Measurements from ENCODE around the gene NOL3. TPM values are rescaled to one million over a fixed set of nuclear protein-coding genes. Genes with fewer than 3 reads are reported as not detected.

NOL3 gene
- total RNA-seq, 1 donor from 2014 or later = 8.4 TPM

DNA sequence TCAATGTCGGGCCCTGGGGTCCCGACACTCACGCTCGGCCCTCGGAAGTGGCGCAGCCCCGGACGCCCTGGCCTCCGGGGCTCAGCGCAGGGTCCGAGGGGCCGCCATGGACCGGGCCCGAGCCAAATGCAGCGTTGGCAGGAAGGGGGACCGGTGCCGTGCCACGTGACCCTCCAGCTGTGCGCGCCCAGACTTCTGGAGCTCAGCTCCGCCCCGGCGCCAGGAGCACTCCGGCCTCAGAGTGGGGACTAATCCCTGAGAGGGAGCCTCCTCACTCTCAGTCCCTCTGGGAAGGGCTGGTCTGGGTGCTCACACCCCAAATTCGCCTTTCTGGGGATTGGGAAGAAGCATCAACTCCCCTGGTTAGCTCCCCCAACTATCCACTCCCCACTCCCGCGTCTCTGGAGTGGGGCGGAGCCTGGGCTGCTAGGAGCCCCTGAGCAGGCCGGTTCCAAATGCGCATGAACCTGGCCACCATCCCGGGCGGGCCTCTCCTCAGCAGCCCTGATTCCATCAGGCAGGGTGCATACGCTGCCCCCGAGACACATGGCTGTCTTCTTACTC lies 19.4 kb upstream of the NOL3 start, which contains the start of gene B3GNT9:
TSS of gene B3GNT9 (minus strand) at position 166 of the 564 bp plus-strand sequence. CDS start 513 bp downstream, outside the sequence.
- H3K9me3 Mint-ChIP-seq = no peaks in the 10 kb centered on the region
- peak within 1 kb of the TSS; percentile 85 for H3K4me3 Mint-ChIP-seq
- H3K27me3 Mint-ChIP-seq = peaks cover 48% of the 10 kb centered on the region
- TF ChIP-seq, protein P1, sequence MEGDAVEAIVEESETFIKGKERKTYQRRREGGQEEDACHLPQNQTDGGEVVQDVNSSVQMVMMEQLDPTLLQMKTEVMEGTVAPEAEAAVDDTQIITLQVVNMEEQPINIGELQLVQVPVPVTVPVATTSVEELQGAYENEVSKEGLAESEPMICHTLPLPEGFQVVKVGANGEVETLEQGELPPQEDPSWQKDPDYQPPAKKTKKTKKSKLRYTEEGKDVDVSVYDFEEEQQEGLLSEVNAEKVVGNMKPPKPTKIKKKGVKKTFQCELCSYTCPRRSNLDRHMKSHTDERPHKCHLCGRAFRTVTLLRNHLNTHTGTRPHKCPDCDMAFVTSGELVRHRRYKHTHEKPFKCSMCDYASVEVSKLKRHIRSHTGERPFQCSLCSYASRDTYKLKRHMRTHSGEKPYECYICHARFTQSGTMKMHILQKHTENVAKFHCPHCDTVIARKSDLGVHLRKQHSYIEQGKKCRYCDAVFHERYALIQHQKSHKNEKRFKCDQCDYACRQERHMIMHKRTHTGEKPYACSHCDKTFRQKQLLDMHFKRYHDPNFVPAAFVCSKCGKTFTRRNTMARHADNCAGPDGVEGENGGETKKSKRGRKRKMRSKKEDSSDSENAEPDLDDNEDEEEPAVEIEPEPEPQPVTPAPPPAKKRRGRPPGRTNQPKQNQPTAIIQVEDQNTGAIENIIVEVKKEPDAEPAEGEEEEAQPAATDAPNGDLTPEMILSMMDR (conservative IDR thresholded peaks at IDR 0.05) = no peak
- H3K36me3 Mint-ChIP-seq = peaks cover 10% of the 10 kb centered on the region
- H3K27ac Mint-ChIP-seq = peak within 1 kb of the TSS; percentile 51
- no peak for DNase-seq (ENCODE audit: extremely low spot score, unreplicated experiment)
- H3K4me1 Mint-ChIP-seq (ENCODE audit: unreplicated experiment) = no peaks in the 10 kb centered on the region

DNA sequence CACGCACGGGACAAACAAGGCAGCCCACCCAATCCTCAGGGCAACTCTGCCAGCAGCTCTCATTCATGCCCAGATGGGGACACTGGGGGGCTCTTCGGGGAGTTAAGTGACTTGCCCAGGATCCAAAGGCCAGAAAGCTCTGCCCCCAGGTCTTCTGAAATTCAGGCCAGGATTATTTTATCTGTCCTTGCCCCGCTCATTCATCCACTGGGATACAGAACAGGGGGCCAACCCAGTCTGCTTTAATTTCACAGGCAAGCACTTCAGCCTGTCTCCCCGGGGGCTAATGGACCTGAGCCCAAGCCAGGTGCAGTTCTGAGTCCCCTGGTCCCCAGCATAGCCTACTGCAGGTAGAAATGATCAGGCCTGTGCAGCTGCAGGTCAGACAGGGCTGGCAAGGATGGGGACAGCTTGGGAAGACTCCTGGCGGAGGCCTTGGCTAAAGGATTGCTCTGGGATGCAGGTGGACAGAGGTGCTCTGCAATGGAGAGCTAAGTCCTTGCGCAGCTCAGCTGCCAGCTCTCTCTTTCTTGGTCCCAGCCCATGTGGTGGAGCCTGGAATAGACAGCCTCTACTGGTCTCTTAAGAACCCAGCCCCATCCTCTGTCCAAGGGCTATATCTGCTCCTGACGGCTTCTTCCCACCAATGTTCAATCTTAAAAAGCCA lies 18.8 kb upstream of the NOL3 start:
- H3K27me3 Mint-ChIP-seq = peaks cover 55% of the 10 kb centered on the region

DNA sequence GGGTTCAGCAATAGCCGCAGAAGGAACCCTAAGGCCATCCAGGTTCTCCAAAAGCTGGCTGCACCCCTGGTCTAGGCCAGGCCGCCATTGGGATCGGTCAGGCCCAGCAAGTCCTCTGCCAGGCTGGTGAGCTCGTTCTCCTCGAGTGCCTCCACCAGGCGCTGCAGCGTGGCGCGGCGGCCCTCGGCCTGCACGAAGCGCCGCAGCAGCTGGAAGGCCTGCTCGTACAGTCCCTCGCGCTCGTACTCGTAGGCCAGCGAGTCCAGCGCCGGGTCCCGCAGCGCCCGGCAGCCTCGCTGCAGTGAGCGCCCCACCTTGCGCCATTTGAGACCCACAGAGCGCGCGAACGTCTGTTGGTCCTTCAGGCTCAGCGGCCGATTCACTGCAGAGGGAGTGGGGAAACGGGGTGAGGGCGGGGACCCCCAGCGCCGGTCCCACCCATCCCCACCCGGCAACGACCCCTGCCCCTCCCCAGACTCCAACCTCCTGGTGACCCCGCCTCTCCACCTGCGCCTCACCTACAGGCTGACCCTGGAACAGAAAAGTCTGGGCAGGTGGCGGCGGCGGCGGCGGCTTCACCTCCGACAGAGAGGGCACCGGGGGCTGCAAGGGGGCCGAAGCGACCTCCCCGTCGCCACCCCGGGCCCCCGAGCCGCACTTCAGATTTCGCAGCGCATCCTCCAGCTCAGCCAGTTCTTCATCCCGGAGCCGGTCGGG lies 15.6 kb upstream of the NOL3 start:
- TF ChIP-seq, protein P1 (conservative IDR thresholded peaks at IDR 0.05) = no peak
- no peak for DNase-seq (ENCODE audit: extremely low spot score, unreplicated experiment)
- Mint-ChIP-seq H3K36me3 (no peaks in the 10 kb centered on the region), H3K27ac (no peak overlapping the region), H3K9me3 (no peaks in the 10 kb centered on the region), H3K27me3 (peaks cover 78% of the 10 kb centered on the region), H3K4me3 (peak overlapping the region; percentile 79), H3K4me1 (ENCODE audit: unreplicated experiment) (no peaks in the 10 kb centered on the region)

More for the DNA sequence above, 18.8 kb upstream of the NOL3 start:
- no peak for DNase-seq (ENCODE audit: extremely low spot score, unreplicated experiment)
- TF ChIP-seq, protein P1 (conservative IDR thresholded peaks at IDR 0.05) = no peak
- Mint-ChIP-seq H3K36me3 (peaks cover 5% of the 10 kb centered on the region), H3K4me3 (peak overlapping the region; percentile 85), H3K27ac (peak overlapping the region; percentile 51), H3K9me3 (no peaks in the 10 kb centered on the region), H3K4me1 (ENCODE audit: unreplicated experiment) (no peaks in the 10 kb centered on the region)

DNA sequence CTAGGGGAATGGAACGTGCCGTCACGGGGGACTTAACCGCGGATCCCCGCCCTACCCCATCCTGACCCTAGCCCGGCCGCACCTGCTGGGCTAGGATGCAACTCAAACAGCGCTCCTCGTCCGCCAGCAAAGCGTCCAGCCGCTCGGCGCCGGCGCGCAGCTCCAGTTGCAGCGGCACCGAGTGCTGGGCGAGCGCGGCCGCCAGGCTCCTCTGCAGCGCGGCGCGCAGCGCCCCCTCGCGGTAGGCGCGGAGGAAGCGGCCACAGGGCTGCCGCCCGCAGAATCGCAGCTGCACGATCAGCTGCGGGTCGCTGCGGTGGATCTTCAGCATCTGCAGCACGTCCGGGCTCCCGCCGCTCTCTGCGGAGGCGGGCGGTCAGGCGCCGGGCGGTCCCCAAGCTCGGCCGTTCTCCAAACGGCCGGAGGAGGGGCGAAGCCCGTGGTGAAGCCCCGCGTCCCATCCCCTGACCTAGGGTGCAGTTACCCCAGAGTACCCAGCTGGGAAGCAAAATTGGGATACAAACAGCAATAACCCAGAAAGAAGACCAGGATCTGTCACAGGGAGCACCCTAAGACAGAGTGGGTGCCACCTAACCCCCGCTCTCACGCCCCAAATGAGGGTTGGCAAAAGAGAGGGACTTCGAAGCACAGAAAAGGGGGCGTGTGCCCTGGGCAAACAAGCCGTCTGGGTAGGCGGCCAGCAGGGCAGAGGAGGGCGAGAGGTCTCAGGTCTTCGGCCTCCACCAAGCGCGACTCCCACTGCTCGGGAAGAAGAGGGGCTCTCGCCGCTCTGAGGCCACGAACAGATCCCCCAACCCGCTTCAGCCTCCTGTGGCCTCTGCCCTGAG lies 14.8 kb upstream of the NOL3 start:
- TF ChIP-seq, protein P1 (conservative IDR thresholded peaks at IDR 0.05) = peak; percentile 99
- Mint-ChIP-seq H3K27me3 (peaks cover 85% of the 10 kb centered on the region), H3K4me3 (peak overlapping the region; percentile 79), H3K4me1 (ENCODE audit: unreplicated experiment) (no peaks in the 10 kb centered on the region), H3K27ac (no peak overlapping the region), H3K36me3 (no peaks in the 10 kb centered on the region), H3K9me3 (no peaks in the 10 kb centered on the region)
- peak; percentile 94 for DNase-seq (ENCODE audit: extremely low spot score, unreplicated experiment)

DNA sequence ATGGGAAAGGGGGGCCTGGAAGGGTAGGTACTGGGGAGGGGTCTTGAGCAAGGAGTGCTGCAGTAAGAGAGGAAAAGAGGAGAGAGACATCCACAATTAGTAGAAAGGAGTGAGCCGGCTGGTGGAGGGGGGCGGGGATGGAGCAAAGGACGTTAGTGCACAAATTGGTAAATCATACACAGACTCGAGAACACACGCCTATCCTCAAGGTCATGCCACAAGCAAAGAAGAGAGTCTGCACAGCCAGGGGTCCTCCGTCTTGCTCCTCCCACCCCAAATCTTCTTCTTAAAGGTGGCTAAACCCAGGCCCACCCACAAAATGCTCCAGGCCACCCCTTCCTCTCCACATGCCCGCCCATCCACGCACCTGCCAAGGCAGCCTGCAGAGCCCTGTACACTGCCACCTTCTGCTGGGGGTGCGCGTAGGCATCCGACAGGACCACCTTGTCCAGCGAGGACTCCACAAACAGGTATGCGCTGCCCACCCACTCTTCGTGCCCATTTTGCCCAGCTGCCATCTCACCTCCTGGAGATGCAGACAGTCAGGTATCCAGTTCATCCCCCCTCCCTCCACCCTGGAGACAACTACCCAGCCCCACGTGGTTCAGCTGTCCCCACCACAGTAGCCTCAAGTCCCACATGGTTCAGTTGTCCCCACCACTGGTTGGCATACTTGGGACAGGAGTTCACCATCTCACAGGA lies 14.0 kb upstream of the NOL3 start:
- no peak for DNase-seq (ENCODE audit: extremely low spot score, unreplicated experiment)
- H3K27me3 Mint-ChIP-seq = peaks cover 88% of the 10 kb centered on the region
- H3K36me3 Mint-ChIP-seq = no peaks in the 10 kb centered on the region
- no peaks in the 10 kb centered on the region for H3K9me3 Mint-ChIP-seq
- H3K4me3 Mint-ChIP-seq = no peak overlapping the region
- peaks cover 3% of the 10 kb centered on the region for H3K4me1 Mint-ChIP-seq (ENCODE audit: unreplicated experiment)
- H3K27ac Mint-ChIP-seq = no peak overlapping the region
- TF ChIP-seq, protein P1 (conservative IDR thresholded peaks at IDR 0.05) = no peak
